Fibroblast of lung (primary cell): Measurements from ENCODE around the gene UNKL. TPM values are rescaled to one million over a fixed set of nuclear protein-coding genes. Genes with fewer than 3 reads are reported as not detected.

Experiments used
- DNase-seq, 2 donors: peaks; one replicate each; pipeline versions ENCODE4 v3.0.0 to v3.0.0-alpha.2; 2010; ENCODE audit warnings: low read depth in 2 of 2
- H2AFZ ChIP-seq: 2 replicates; pipeline ENCODE4 v1.5.1; 2012; ENCODE audit warnings: low read length, control low read depth, inconsistent platforms
- H3K27ac ChIP-seq: 2 replicates; pipeline ENCODE4 v1.5.1; 2011; ENCODE audit warnings: low read length, control low read depth; ENCODE audit not compliant: insufficient read depth
- H3K27me3 ChIP-seq: 2 replicates; pipeline ENCODE4 v1.5.1; 2011; ENCODE audit warnings: mild to moderate bottlenecking, low read length; ENCODE audit not compliant: control insufficient read depth, insufficient read depth
- H3K36me3 ChIP-seq: 2 replicates; pipeline ENCODE4 v1.5.1; 2011; ENCODE audit warnings: low read length; ENCODE audit not compliant: control insufficient read depth, insufficient read depth
- H3K4me1 ChIP-seq: 2 replicates; pipeline ENCODE4 v1.5.1; 2011; ENCODE audit warnings: low read length; ENCODE audit not compliant: control insufficient read depth, insufficient read depth; ENCODE audit errors: extremely low read depth
- H3K4me2 ChIP-seq: 2 replicates; pipeline ENCODE4 v1.5.1; 2011; ENCODE audit warnings: low read length, control low read depth; ENCODE audit not compliant: insufficient read depth; ENCODE audit errors: extremely low read depth
- H3K4me3 ChIP-seq, 4 experiments: fragments of 200-600 bp in 1 of 4; sonication (generic) in 1 of 4; replicated peaks in 1 of 4; 2 replicates each; pipeline ENCODE4 v1.5.1; 2011 to 2016; ENCODE audit warnings: low read length in 4 of 4, low read depth in 3 of 4, mild to moderate bottlenecking in 3 of 4, control low read depth in 2 of 4, inconsistent platforms in 1 of 4, mixed read lengths in 1 of 4; ENCODE audit not compliant: insufficient read depth in 1 of 4; ENCODE audit errors: control extremely low read depth in 1 of 4
- H3K79me2 ChIP-seq: 2 replicates; pipeline ENCODE4 v1.5.1; 2012; ENCODE audit warnings: mild to moderate bottlenecking, low read length, inconsistent platforms; ENCODE audit not compliant: control insufficient read depth, insufficient read depth
- H3K9ac ChIP-seq: 2 replicates; pipeline ENCODE4 v1.5.1; 2011; ENCODE audit warnings: mild to moderate bottlenecking, low read length, control low read depth; ENCODE audit not compliant: insufficient read depth
- H3K9me3 ChIP-seq: 2 replicates; pipeline ENCODE4 v1.5.1; 2012; ENCODE audit warnings: low read depth, low read length; ENCODE audit not compliant: control insufficient read depth, insufficient read depth
- H4K20me1 ChIP-seq: 2 replicates; pipeline ENCODE4 v1.5.1; 2011; ENCODE audit warnings: low read length; ENCODE audit not compliant: control insufficient read depth, insufficient read depth; ENCODE audit errors: extremely low read depth
- CTCF ChIP-seq, 2 donors: IDR thresholded peaks in 1 of 2; conservative IDR thresholded peaks in 1 of 2; 1 replicate in 1 of 2; 2 replicates in 1 of 2; pipeline ENCODE4 v1.5.1; 2011 to 2012; ENCODE audit warnings: low read length in 2 of 2, control low read depth in 1 of 2, inconsistent platforms in 1 of 2, low read depth in 1 of 2, mild to moderate bottlenecking in 1 of 2
- EZH2 ChIP-seq: IDR thresholded peaks from 2 replicates; pipeline ENCODE4 v1.5.1; 2012; ENCODE audit warnings: low read length, control low read depth, mild to moderate bottlenecking; ENCODE audit errors: missing control alignments
- polyA plus RNA-seq, 2 donors: library from polyadenylated mRNA; depleted of rRNA in 1 of 2; stranded (reverse) in 1 of 2; unstranded in 1 of 2; fragments of >200 nt; gene quantifications; 2 replicates each; pipeline ENCODE4 v1.2.1, GENCODE V29; 2011 to 2012; ENCODE audit warnings: missing spikeins in 1 of 2
- total RNA-seq: library from RNA; depleted of rRNA; stranded (reverse); fragments of >200 nt; gene quantifications from 2 replicates; pipeline ENCODE4 v1.2.1, GENCODE V29; 2014

The UNKL gene
- total and polyA plus RNA-seq, 2 donors (not counting 1 experiment from before 2014, with no cell fraction given): 4.3 to 6.3 TPM

GRCh38 chr16:1316033-1316405 is 98.5 kb downstream of the UNKL start:
- H3K4me3 ChIP-seq: no peak overlapping the region
- H3K9ac ChIP-seq: no peak overlapping the region
- H3K27me3 ChIP-seq: no peaks in the 10 kb centered on the region
- H3K27ac ChIP-seq: no peak overlapping the region
- TF ChIP-seq CTCF (conservative IDR thresholded peaks at IDR 0.05 in 1 of 2, IDR thresholded peaks at IDR 0.05 in 1 of 2; ENCODE audit: low read depth in 1 of 2, low read length in 2 of 2) (no peak), EZH2 (no peak)
- H2AFZ ChIP-seq: no peak overlapping the region
- no peaks in the 10 kb centered on the region for H3K9me3 ChIP-seq
- peaks cover 3% of the 10 kb centered on the region for H4K20me1 ChIP-seq
- H3K79me2 ChIP-seq: peaks cover 79% of the 10 kb centered on the region
- H3K4me2 ChIP-seq: no peak overlapping the region
- peaks cover 61% of the 10 kb centered on the region for H3K36me3 ChIP-seq
- no peak for DNase-seq
- peaks cover 10% of the 10 kb centered on the region for H3K4me1 ChIP-seq

- Histone ChIP-seq H2AFZ (no peak overlapping the region), H3K27me3 (no peaks in the 10 kb centered on the region), H3K4me3 (no peak overlapping the region), H3K27ac (no peak overlapping the region), H3K79me2 (peaks cover 85% of the 10 kb centered on the region), H3K36me3 (peaks cover 56% of the 10 kb centered on the region), H3K4me2 (no peak overlapping the region), H3K9ac (no peak overlapping the region), H3K4me1 (peaks cover 10% of the 10 kb centered on the region), H4K20me1 (peaks cover 3% of the 10 kb centered on the region), H3K9me3 (no peaks in the 10 kb centered on the region)
- no peak for DNase-seq
- no peak for TF ChIP-seq EZH2
- TF ChIP-seq CTCF (conservative IDR thresholded peaks at IDR 0.05 in 1 of 2, IDR thresholded peaks at IDR 0.05 in 1 of 2; ENCODE audit: low read depth in 1 of 2, low read length in 2 of 2): no peak
Measured at GRCh38 chr16:1315081-1316032, 99.1 kb downstream of the UNKL start.

DNA sequence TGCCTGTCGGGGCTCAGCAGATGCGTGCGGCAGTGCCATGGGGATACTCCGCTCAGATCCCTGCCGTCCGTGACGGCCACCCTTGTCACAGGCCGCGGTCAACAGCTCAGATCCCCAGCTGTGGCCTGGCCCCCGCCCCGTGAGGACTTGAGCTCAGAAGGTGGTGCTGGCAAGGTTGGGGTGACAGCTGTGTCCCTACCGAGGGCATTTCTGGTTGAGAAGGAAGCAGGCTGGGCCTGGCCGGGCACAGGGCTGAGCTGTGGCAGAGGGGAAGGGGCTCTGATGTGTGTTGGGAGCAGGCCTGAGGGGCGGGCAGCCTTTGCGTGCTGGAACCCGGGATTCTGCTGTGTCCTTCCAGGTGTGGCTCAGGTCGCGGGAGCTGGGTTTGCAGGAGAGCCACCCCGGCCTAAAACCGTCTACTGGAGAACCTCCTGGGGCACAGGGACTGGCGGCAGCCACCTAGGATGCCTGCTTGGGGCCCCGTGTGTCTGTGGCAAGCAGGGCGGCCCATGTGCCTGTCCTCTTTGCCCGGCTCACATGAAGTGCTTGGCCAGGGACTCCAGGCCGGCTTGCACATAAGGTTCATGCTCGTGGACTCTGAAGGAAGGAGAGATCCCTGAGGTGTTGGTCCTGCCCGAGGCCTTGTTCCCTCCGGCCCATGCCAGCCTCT is 100.0 kb downstream of the UNKL start:
- Histone ChIP-seq H4K20me1 (peaks cover 3% of the 10 kb centered on the region), H3K4me3 (no peak overlapping the region), H3K4me2 (no peak overlapping the region), H3K27me3 (no peaks in the 10 kb centered on the region), H3K9ac (no peak overlapping the region), H3K9me3 (no peaks in the 10 kb centered on the region), H2AFZ (no peak overlapping the region), H3K4me1 (peaks cover 10% of the 10 kb centered on the region), H3K79me2 (peaks cover 88% of the 10 kb centered on the region), H3K27ac (no peak overlapping the region), H3K36me3 (peaks cover 48% of the 10 kb centered on the region)
- no peak for DNase-seq
- TF ChIP-seq CTCF (conservative IDR thresholded peaks at IDR 0.05 in 1 of 2, IDR thresholded peaks at IDR 0.05 in 1 of 2; ENCODE audit: low read depth in 1 of 2, low read length in 2 of 2) (no peak), EZH2 (no peak)
